EL (cell line): ENCODE results near the gene ITGA2.
A peak's percentile ranks its signal among the peaks of the same experiment; 100 is the strongest.
"Not testable (repeated sequence)": the region's sequence is repeated elsewhere in the genome, so short reads cannot be mapped to it uniquely, and the experiment has no call there.

Source experiments
- DNase-seq: peaks from one replicate; pipeline ENCODE4 v3.0.0-alpha.2; 2016

Gene ITGA2

GRCh38 chr5:53109443-53110127 is 120.4 kb downstream of the ITGA2 start, which contains the start of gene MOCS2:
MOCS2 (minus strand) TSS chr5:53109757; CDS start chr5:53107174, 2,583 bp downstream.
- DNase-seq: peak; percentile 93

- no peak for DNase-seq
Observed at GRCh38 chr5:53110156-53110555, 121.0 kb downstream of the ITGA2 start.

- no peak for DNase-seq
Observed at GRCh38 chr5:53111139-53111538, 122.0 kb downstream of the ITGA2 start.

- not testable (repeated sequence) for DNase-seq
Observed at GRCh38 chr5:53112307-53112706, 123.2 kb downstream of the ITGA2 start.

- no peak for DNase-seq
Observed at GRCh38 chr5:53112909-53113308, 123.8 kb downstream of the ITGA2 start.

- DNase-seq: no peak
Observed at GRCh38 chr5:53113947-53114346, 124.8 kb downstream of the ITGA2 start.

GRCh38 chr5:53114988-53115387 is 125.8 kb downstream of the ITGA2 start:
- DNase-seq: no peak

- no peak for DNase-seq
Observed at GRCh38 chr5:53116597-53116996, 127.4 kb downstream of the ITGA2 start.

- no peak for DNase-seq
Observed at GRCh38 chr5:53118879-53119278, 129.7 kb downstream of the ITGA2 start.

GRCh38 chr5:53120165-53120564 is 131.0 kb downstream of the ITGA2 start:
- DNase-seq: no peak

GRCh38 chr5:53123702-53124101 is 134.6 kb downstream of the ITGA2 start:
- DNase-seq: peak; percentile 25

GRCh38 chr5:53126521-53126920 is 137.4 kb downstream of the ITGA2 start:
- DNase-seq: peak; percentile 84

- no peak for DNase-seq
Observed at GRCh38 chr5:53127107-53127506, 138.0 kb downstream of the ITGA2 start.

GRCh38 chr5:53128481-53128880 is 139.3 kb downstream of the ITGA2 start:
- DNase-seq: no peak

- DNase-seq: peak; percentile 53
Observed at GRCh38 chr5:53130266-53130665, 141.1 kb downstream of the ITGA2 start.

- DNase-seq: no peak
Observed at GRCh38 chr5:53133020-53133419, 143.9 kb downstream of the ITGA2 start.
